Activated T-cell treated with anti-CD3 and anti-CD28 coated beads, Interleukin-2, amount 50 U/mL, for 4 hours (primary cell): ENCODE measurements around the gene FLOT1. TPM values are rescaled to one million over a fixed set of nuclear protein-coding genes. Genes with fewer than 3 reads are reported as not detected.

Source experiments
- ATAC-seq, 2 donors: fragments of 200-7000 bp; cut with Tn5 transposase; one replicate each; pipeline ENCODE4 v1.10.0; 2021
- DNase-seq: peaks from one replicate; pipeline ENCODE4 v3.0.0-alpha.2; 2020
- H3K27me3 Mint-ChIP-seq: one replicate; pipeline ENCODE4 v1.8.0; 2021; ENCODE audit warnings: low read depth, mixed read lengths
- H3K36me3 Mint-ChIP-seq: one replicate; pipeline ENCODE4 v1.8.0; 2022; ENCODE audit warnings: mixed read lengths; ENCODE audit not compliant: insufficient read depth
- H3K4me1 Mint-ChIP-seq: one replicate; pipeline ENCODE4 v1.8.0; 2021; ENCODE audit warnings: low read depth, mixed read lengths
- H3K4me3 Mint-ChIP-seq: one replicate; pipeline ENCODE4 v1.8.0; 2021; ENCODE audit warnings: mild to moderate bottlenecking, moderate library complexity, mixed read lengths
- H3K9me3 Mint-ChIP-seq: one replicate; pipeline ENCODE4 v1.8.0; 2021; ENCODE audit warnings: mixed read lengths
- total RNA-seq, 3 donors: library from RNA; stranded (reverse); gene quantifications; one replicate each; pipeline ENCODE4 v1.2.1, GENCODE V29; 2021

FLOT1 gene
- total RNA-seq, 3 donors from 2014 or later, result 93.0 to 98.1 (median 95.0) TPM

DNA sequence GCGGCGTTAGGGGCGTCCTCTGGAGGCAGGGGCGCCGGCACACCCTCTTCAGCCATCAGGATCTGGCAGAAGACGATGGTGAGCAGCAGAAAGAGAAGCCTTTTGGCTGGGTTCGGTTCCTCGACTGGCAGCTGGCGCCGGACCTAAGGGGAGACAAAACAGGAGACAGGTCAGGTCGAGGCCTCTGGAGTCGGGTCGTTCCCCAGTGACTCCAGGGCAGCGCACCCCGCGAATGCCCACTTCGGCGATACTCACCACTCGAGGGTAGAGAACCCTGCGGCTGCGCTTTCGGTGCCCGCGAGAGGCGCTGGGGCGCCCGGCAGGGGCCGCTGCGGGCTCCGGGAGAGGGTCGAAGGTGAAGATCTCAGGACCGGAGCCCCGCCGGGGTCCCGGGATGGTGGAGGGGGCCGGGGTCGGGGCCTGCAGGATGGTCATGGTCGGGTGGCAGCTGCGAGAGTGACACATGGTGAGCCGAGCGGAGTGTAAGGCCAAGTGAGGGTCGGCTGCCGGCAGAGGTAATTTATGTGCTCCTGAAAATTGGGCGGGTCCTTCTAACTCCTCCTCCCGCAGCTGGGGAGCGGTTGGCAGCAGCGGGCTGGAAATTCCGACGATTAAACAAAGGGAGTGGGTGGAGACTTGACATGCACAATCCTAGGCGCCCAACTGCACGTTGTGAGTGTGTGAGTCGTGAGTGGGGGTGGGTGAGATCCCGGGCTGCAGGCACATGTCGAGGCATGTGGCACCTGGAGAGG is 1.7 kb upstream of the FLOT1 start, which contains the start of gene IER3:
IER3 (minus strand) TSS at position 494 of the 752 bp plus-strand sequence; CDS start at position 465, 29 bp downstream.
- DNase-seq (peak; percentile 86), ATAC-seq (peak; percentile 65 to 67)
- Mint-ChIP-seq H3K9me3 (no peaks in the 10 kb centered on the region), H3K36me3 (peaks cover 25% of the 10 kb centered on the region), H3K27me3 (no peaks in the 10 kb centered on the region), H3K4me3 (peak within 1 kb of the TSS; percentile 98), H3K4me1 (peaks cover 61% of the 10 kb centered on the region)

DNA sequence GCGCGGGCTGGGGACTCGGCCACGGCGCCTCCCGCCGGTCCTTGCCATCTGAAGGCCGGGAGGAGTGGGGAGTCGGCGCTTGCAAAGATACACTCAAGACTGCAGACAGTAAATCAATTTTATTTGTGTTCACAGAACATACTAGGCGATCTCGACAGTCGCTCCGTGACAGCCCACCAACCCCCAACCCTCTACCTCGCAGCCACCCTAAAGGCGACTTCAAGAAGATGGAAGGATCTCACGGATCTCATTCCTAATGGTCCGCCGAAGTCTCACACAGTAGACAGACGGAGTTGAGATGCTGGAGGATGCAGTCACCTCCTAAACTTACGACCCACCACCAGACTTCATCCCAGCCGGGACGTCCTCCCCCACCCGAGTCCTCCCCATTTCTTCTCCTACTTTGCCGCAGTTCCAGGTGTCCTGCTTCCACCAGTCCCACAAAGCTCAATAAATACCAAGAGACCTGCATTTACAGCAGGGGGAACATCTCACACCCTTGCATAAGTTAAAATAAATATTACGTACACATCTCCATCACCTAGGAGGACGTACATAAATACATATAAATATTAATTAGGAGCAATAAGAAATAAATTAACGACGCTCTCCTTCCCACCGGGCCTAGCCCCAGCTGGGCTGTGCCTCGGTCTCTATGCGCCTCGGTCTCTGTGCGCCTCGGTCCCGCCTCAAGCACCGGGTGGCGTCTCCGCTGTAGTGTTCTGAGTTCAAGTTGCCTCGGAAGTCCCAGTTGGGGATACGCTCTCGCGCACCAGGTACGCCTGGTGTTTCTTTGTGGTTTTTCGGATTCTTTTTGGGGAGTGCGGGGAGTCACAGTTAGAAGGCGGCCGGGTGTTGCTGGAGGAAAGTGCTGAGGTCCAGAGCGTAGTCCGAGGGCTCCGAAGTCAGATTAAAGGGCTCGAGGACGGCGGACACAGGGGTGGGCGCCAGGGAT is 889 bp upstream of the FLOT1 start:
- peak overlapping the region; percentile 98 for H3K4me3 Mint-ChIP-seq
- peak; percentile 40 for DNase-seq
- peak; percentile 12 to 17 for ATAC-seq
- H3K4me1 Mint-ChIP-seq, result peaks cover 66% of the 10 kb centered on the region
- H3K9me3 Mint-ChIP-seq, result no peaks in the 10 kb centered on the region
- H3K36me3 Mint-ChIP-seq, result peaks cover 31% of the 10 kb centered on the region
- no peaks in the 10 kb centered on the region for H3K27me3 Mint-ChIP-seq

DNA sequence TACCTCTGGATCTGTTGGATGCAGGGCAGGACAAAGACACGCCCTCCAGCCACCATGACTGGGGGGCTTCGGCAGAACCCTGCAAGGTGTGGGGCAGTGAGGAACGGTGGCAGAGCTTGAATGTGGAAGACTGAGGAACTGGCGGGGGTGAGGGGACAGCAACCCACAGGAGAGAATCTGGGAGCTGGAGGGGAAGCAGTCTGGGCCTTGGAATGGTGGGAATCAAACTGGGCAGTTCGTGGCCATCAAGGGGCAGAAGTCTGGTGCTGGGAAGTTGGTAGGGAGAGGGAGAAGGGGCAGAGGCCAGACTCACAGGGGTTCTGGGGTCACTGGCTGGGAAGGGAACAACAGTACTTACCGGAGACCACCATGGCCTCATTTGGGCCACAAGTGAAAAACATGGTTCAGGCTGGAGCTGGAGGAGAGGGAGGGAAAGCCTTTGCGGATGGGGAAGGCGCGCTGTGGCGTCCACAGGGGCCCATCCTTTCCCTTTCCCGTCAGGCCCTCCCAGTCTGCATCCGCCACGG is 635 bp downstream of the FLOT1 start:
- peaks cover 69% of the 10 kb centered on the region for H3K4me1 Mint-ChIP-seq
- H3K36me3 Mint-ChIP-seq, result peaks cover 36% of the 10 kb centered on the region
- no peaks in the 10 kb centered on the region for H3K9me3 Mint-ChIP-seq
- ATAC-seq (peak; percentile 1 to 4), DNase-seq (peak; percentile 34)
- H3K4me3 Mint-ChIP-seq, result peak overlapping the region; percentile 98
- H3K27me3 Mint-ChIP-seq, result no peaks in the 10 kb centered on the region

DNA sequence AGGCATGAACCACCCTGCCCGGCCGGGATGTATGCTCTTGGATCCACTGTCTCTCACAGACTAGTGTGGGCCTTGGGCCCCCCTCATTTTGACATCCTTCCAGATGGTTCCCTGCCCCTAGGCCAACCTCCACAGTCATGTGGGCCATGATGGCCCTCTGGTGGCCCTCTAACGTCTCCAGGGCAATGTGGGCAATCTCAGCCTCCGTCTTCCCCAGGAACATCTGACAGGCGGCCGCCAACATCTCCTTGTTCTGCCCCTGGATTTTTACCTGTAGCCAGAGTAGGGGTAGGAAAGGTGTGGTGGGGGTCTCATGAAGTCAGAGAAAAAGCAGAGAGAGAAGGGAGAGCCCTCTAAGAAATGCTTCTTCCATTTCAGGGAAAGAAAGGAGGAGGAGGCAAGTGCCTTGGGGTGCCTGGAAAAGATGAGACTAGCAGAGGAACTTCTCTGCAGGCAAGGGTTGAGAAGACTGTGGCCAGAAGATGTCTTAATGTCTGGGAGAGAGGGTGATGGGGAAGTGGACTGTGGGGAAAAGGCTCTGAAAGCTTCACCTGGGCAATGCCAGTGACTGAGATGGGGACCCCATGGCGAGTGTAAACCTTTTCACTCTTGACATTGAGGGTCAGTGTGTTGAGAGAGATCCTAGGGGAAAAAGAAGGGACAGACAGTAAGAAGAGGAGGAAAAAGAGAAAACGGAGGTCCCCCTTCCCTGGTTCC is 1.3 kb downstream of the FLOT1 start:
- H3K9me3 Mint-ChIP-seq, result no peaks in the 10 kb centered on the region
- H3K27me3 Mint-ChIP-seq, result no peaks in the 10 kb centered on the region
- DNase-seq (no peak), ATAC-seq (no peak)
- H3K4me1 Mint-ChIP-seq, result peaks cover 71% of the 10 kb centered on the region
- peak overlapping the region; percentile 98 for H3K4me3 Mint-ChIP-seq
- peaks cover 38% of the 10 kb centered on the region for H3K36me3 Mint-ChIP-seq

DNA sequence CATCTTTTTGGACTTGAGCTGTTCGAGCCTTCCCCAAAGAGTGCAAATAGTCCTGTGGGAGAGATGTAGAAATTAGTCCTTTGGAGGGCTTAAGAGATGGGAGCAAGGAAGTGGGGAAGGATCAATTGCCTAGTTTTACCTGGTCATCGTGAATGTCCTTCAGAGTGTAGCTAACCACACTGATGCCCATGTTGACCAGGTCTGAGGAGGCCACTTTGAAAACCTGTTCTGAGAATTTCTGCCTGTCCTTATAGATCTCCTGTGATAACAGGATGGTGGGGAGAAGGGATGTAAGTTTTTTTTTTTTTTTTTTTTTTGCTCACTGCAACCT is 2.0 kb downstream of the FLOT1 start:
- ATAC-seq, result no peak
- no peaks in the 10 kb centered on the region for H3K27me3 Mint-ChIP-seq
- DNase-seq, result no peak
- peak overlapping the region; percentile 98 for H3K4me3 Mint-ChIP-seq
- peaks cover 42% of the 10 kb centered on the region for H3K36me3 Mint-ChIP-seq
- no peaks in the 10 kb centered on the region for H3K9me3 Mint-ChIP-seq
- H3K4me1 Mint-ChIP-seq, result peaks cover 78% of the 10 kb centered on the region

DNA sequence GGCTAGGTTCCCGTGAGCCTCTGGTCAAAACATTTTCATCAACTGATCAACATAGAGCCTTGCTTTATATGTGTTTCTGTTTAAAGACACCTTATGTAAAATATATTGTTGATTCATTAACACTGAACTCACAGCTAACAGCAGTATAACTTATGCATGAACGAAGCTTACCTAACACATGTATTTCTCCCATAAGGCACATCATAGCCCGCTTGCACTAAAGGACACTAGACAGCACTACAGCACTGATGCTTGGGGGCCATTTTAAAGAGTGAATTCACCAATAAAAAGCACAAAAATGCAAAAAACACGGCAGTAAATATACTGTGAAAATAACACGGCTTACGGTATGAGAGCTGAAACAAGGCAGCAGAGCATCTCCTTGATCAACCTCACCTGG is 4.0 kb downstream of the FLOT1 start:
- Mint-ChIP-seq H3K36me3 (peaks cover 40% of the 10 kb centered on the region), H3K9me3 (no peaks in the 10 kb centered on the region), H3K4me1 (peaks cover 76% of the 10 kb centered on the region), H3K27me3 (no peaks in the 10 kb centered on the region), H3K4me3 (peak overlapping the region; percentile 51)
- ATAC-seq (no peak), DNase-seq (no peak)

DNA sequence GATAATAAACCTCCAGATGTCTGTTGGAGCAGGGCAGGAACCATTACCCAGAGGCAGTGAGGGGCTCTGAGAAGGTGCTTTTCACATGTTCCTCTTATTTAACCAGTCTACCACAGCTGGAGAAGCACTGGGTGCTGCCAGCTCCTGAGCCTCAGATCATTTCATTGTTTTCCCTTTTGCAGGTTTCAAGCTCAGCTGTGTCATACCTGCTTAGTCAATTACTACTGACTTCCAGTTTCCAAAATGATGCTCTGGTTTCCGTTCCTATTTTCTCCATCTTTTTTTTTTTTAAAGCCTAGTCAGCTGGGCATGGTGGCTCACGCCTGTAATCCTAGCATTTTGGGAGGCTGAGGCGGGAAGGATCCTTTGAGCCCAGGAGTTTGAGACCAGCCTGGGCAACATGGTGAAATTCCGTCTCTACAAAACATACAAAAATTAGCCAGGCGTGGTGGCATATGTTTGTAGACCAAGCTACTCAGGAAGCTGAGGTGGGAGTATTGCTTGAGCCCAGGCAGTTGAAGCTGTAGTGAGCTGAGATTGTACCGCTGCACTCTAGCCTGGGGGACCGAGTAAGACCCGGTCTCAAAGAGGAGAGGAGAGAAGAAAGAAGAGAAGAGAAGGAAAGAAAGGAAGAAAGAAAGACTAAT is 6.7 kb downstream of the FLOT1 start:
- Mint-ChIP-seq H3K4me3 (peak overlapping the region; percentile 71), H3K36me3 (peaks cover 32% of the 10 kb centered on the region), H3K9me3 (no peaks in the 10 kb centered on the region), H3K4me1 (peaks cover 71% of the 10 kb centered on the region), H3K27me3 (no peaks in the 10 kb centered on the region)
- ATAC-seq (peak; percentile 43 to 48), DNase-seq (no peak)

DNA sequence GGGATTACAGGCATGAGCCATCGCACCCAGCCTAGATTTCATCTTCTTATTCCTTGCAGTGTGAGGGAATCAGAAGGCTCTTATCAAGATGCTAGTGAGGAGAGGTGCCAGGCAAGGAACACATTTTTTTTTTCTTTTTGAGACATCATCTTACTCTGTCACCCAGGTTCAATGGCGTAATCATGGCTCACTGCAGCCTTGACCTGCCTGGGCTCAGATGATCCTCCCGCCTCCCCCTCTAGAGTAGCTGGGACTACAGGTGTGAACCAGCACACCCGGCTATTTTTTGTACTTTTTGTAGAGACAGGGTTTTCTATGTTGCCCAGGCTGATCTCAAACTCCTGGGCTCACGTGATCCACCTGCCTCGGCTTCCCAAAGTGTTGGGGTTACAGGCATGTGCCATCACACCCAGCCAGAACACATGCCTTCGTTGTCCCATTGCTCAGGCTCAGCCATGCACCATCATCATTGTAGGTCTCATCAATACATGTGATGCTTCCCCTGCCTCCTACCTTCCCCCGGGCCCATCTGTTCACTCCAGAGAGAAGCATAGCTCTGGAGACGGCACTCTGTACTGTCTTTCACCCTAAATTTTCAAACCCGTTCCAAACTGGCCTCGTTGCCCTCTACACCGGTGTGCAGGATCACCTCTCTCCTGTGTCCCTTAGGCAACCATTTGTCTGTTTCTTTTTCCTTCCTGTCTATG is 10.1 kb downstream of the FLOT1 start:
- H3K4me3 Mint-ChIP-seq, result no peak overlapping the region
- no peaks in the 10 kb centered on the region for H3K27me3 Mint-ChIP-seq
- H3K4me1 Mint-ChIP-seq, result peaks cover 51% of the 10 kb centered on the region
- H3K9me3 Mint-ChIP-seq, result no peaks in the 10 kb centered on the region
- H3K36me3 Mint-ChIP-seq, result peaks cover 28% of the 10 kb centered on the region
- DNase-seq, result no peak
- no peak for ATAC-seq

DNA sequence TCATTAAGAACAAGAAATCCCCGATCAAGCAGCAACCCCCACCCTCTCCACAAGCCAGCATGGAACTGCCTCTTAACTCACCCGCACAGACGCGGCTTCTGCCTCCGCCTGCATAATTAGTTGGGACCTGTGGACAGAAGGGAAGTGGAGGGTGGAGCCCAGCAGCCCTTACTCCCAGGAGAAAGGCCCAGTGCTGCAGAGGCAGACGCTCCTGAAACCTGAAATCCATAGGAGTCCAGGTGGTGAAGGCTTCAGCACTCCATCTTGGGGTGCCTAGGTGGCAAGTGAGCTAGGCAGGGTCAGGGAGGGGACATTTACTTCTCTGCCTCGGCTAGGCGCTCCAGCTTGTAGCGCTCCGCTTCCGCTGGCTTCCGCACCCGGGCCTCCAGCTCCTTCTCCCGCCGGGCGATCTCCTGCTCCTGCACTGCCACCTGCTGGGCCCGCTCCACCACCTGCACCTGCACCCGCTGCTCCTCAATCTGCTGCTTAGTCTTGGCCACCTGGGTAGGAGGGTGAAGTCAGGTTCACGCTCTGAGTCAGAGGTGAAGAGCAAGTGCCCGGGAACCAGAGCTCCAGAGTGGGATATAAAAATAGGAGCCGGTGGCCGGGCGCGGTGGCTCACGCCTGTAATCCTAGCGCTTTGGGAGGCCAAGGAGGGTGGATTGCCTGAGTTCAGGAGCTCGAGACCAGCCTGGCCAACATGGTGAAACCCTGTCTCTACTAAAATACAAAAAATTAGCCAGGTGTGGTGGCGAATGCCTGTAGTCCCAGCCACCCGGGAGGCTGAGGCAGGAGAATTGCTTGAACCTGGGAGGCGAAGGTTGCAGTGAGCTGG is 11.7 kb downstream of the FLOT1 start:
- no peaks in the 10 kb centered on the region for H3K27me3 Mint-ChIP-seq
- H3K36me3 Mint-ChIP-seq, result peaks cover 20% of the 10 kb centered on the region
- peak overlapping the region; percentile 53 for H3K4me3 Mint-ChIP-seq
- H3K9me3 Mint-ChIP-seq, result no peaks in the 10 kb centered on the region
- ATAC-seq (peak; percentile 79 to 83), DNase-seq (peak; percentile 84)
- peaks cover 36% of the 10 kb centered on the region for H3K4me1 Mint-ChIP-seq

DNA sequence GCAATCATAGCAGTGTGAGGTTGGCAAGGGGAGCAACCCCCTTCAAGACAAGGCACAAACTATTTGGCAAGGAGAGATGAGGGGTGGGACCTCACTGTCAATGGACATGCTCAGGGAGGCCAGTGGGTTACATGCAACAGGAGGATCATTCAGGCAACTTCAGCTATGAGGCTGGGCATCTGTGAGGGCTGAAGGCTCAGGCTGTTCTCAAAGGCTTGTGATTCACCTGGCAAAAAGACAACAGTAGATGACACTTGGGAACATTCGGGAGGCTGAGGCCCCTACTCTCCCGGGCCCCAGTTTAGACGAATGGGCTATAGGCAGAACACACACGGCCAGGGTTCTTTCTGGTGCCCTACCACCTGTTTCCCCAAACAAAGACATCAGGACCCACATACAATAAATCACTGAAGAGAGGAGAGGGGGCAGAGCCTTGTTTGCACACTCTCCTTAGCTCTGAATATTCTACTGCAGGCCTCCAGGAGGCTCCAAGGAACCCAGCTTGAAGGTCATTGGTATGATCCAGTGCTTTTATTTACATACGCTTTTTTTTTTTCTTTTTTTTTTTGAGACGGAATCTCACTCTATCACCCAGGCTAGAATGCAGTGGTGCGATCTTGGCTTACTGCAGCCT is 14.4 kb downstream of the FLOT1 start:
- Mint-ChIP-seq H3K9me3 (no peaks in the 10 kb centered on the region), H3K4me3 (no peak overlapping the region), H3K4me1 (peaks cover 44% of the 10 kb centered on the region), H3K36me3 (peaks cover 38% of the 10 kb centered on the region), H3K27me3 (no peaks in the 10 kb centered on the region)
- no peak for ATAC-seq
- DNase-seq, result no peak

DNA sequence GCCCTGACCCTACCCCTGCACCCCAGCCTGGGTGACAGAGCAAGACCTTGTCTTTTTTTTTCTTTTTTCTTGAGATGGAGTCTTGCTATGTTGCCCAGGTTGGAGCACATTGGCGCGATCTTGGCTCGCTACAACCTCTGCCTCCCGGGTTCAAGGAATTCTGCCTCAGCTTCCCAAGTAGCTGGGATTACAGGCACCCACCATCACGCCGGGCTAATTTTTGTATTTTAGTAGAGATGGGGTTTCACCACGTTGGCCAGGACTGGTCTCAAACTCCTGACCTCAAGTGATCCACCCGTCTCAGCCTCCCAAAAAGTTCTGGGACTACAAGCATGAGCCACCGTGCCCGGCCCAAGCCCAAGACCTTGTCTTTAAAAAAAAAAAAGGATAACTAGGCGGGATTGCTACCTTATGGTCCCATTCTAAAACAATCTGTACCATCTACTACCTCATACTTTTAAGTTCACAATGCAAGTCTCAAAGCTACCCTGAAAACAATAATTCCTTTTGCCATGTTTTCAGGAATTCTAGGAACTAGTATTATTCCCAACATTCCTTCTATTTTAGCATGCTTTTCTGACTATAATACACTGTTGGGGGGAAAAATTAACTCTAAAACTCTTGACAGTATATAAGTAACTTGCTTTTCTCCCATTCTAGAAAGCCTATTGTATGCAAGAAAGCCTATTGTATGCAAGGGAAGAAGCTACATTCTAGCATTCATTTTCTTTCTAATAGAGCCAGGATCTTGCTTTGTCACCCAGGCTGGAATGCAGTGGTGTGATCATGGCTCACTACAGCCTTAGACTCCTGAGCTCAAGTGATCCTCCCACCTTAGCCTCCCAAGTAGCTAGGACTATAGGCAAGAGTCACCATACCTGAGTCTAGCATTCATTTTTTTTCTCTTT is 15.7 kb downstream of the FLOT1 start:
- ATAC-seq, result no peak
- H3K4me3 Mint-ChIP-seq, result no peak overlapping the region
- peaks cover 45% of the 10 kb centered on the region for H3K4me1 Mint-ChIP-seq

More for the DNA sequence above, 15.7 kb downstream of the FLOT1 start:
- Mint-ChIP-seq H3K36me3 (peaks cover 44% of the 10 kb centered on the region), H3K9me3 (no peaks in the 10 kb centered on the region), H3K27me3 (no peaks in the 10 kb centered on the region)
- no peak for DNase-seq
